K562 (cell line): Measurements from ENCODE around the gene WNT11. TPM values are rescaled to one million over a fixed set of nuclear protein-coding genes. Genes with fewer than 3 reads are reported as not detected.

Source experiments
- ATAC-seq: fragments of 200-7000 bp; cut with Tn5 transposase; 3 replicates; pipeline ENCODE4 v1.9.1; 2020; ENCODE audit warnings: moderate library complexity
- BruUV-seq: library from RNA; stranded (reverse); fragments of 400-500 nt; replicated peaks from 2 replicates; lab custom pipeline; 2021; lab: Mats Ljungman, UMichigan
- CTCF ChIA-PET: fragments of 300-600 bp; formaldehyde crosslinking; extraction: SDS; loops from one replicate; lab custom pipeline; 2021; ENCODE audit warnings: low intra/inter-chr PET ratio; lab: Yijun Ruan, JAX
- POLR2A ChIA-PET: fragments of 300-600, 350-650 bp; sonication (Branson Sonifier 250); formaldehyde crosslinking; extraction: SDS; loops from one replicate; lab custom pipeline; 2021; ENCODE audit warnings: antibody characterized with exemption, inconsistent platforms; lab: Yijun Ruan, JAX
- DNase-seq, 4 experiments: peaks; one replicate each; pipeline versions ENCODE4 v3.0.0 to v3.0.0-alpha.2; 2011 to 2018; ENCODE audit warnings: low spot score in 3 of 4, mixed read lengths in 3 of 4; ENCODE audit errors: extremely low read depth in 1 of 4
- FAIRE-seq: peaks from 2 replicates; lab custom pipeline; 2011; peaks lifted over from hg19 to GRCh38; lab: Jason Lieb, UNC
- H2AFZ ChIP-seq: 2 replicates; pipeline ENCODE4 v1.6.0; 2011; ENCODE audit warnings: low read depth, low read length, control low read depth, inconsistent platforms
- H3K27ac ChIP-seq: fragments of 200-600 bp; 3 replicates; pipeline ENCODE4 v1.8.0; 2011; ENCODE audit warnings: low read depth, mild to moderate bottlenecking, control low read depth, inconsistent platforms, low read length, moderate library complexity, mixed read lengths; ENCODE audit errors: extremely low read depth
- H3K27me3 ChIP-seq, 2 experiments: fragments of 300-600 bp in 1 of 2; 2 replicates in 1 of 2; 3 replicates in 1 of 2; pipeline versions ENCODE4 v1.6.0 to v1.8.0; 2011; ENCODE audit warnings: inconsistent platforms in 2 of 2, low read length in 2 of 2, mild to moderate bottlenecking in 1 of 2, mixed read lengths in 1 of 2, moderate library complexity in 1 of 2; ENCODE audit not compliant: control insufficient read depth in 2 of 2, insufficient read depth in 2 of 2
- H3K36me3 ChIP-seq: fragments of 300-600 bp; 3 replicates; pipeline ENCODE4 v1.8.0; 2011; ENCODE audit warnings: mild to moderate bottlenecking, low read length, inconsistent platforms; ENCODE audit not compliant: control insufficient read depth, insufficient read depth
- H3K4me1 ChIP-seq, 2 experiments: fragments of 200-600 bp in 1 of 2; replicated peaks in 1 of 2; 2 replicates in 1 of 2; 3 replicates in 1 of 2; pipeline versions ENCODE4 v1.5.1 to v1.8.0; 2011; ENCODE audit warnings: inconsistent platforms in 2 of 2, low read length in 2 of 2, mild to moderate bottlenecking in 1 of 2, mixed read lengths in 1 of 2, moderate library complexity in 1 of 2; ENCODE audit not compliant: control insufficient read depth in 2 of 2, insufficient read depth in 2 of 2
- H3K4me2 ChIP-seq: 2 replicates; pipeline ENCODE4 v1.6.1; 2011; ENCODE audit warnings: low read length, control low read depth, inconsistent platforms, mixed read lengths; ENCODE audit not compliant: insufficient read depth
- H3K4me3 ChIP-seq: fragments of 200-600 bp; sonication (generic), shearing (Covaris generic); 2 replicates; pipeline ENCODE4 v1.5.1; 2016; ENCODE audit warnings: control low read depth, inconsistent platforms
- H3K79me2 ChIP-seq: fragments of 200-600 bp; 3 replicates; pipeline ENCODE4 v1.8.0; 2011; ENCODE audit warnings: low read length, inconsistent platforms; ENCODE audit not compliant: control insufficient read depth, insufficient read depth
- H3K9ac ChIP-seq, 2 experiments: 2 replicates each; pipeline versions ENCODE4 v1.6.0 to v1.6.1; 2011; ENCODE audit warnings: low read depth in 2 of 2, low read length in 2 of 2, control low read depth in 1 of 2, inconsistent platforms in 1 of 2, mild to moderate bottlenecking in 1 of 2, mixed read lengths in 1 of 2; ENCODE audit not compliant: insufficient read depth in 1 of 2
- H3K9me1 ChIP-seq: one replicate; pipeline ENCODE4 v1.6.0; 2011; ENCODE audit warnings: inconsistent platforms, mild to moderate bottlenecking, low read length, moderate library complexity; ENCODE audit not compliant: control insufficient read depth, insufficient read depth
- H3K9me3 ChIP-seq: replicated peaks from 2 replicates; pipeline ENCODE4 v1.5.1; 2011; ENCODE audit warnings: low read depth, low read length, inconsistent platforms; ENCODE audit not compliant: control insufficient read depth, insufficient read depth
- H4K20me1 ChIP-seq: replicated peaks from 2 replicates; pipeline ENCODE4 v1.6.1; 2011; ENCODE audit warnings: low read length, inconsistent platforms, mixed read lengths; ENCODE audit not compliant: control insufficient read depth, insufficient read depth
- EP400 ChIP-seq: fragments of 450-650 bp; IDR thresholded peaks from 2 replicates; pipeline ENCODE4 v1.6.1; 2017; ENCODE audit warnings: antibody characterized with exemption, mild to moderate bottlenecking, moderate library complexity
- FOXA1 ChIP-seq: fragments of 450-650 bp; IDR thresholded peaks from 2 replicates; pipeline ENCODE4 v1.6.1; 2016; ENCODE audit warnings: mild to moderate bottlenecking, borderline replicate concordance
- GABPA ChIP-seq: fragments of 200-800 bp; sonication (Bioruptor generic); conservative IDR thresholded peaks from 2 replicates; pipeline ENCODE4 v1.6.1; 2016; ENCODE audit warnings: low read depth, missing genetic modification characterization, missing compliant biosample characterization
- JUND ChIP-seq, 2 experiments: IDR thresholded peaks; 2 replicates in 1 of 2; 3 replicates in 1 of 2; pipeline ENCODE4 v1.6.1; 2011; ENCODE audit warnings: borderline replicate concordance in 2 of 2, low read depth in 2 of 2, low read length in 2 of 2, improper control_type of control experiment in 1 of 2, missing biosample characterization in 1 of 2, missing genetic modification characterization in 1 of 2, missing genetic modification reagents in 1 of 2
- MTA3 ChIP-seq: fragments of 450-650 bp; formaldehyde crosslinking; IDR thresholded peaks from 2 replicates; pipeline ENCODE4 v1.6.1; 2017; ENCODE audit warnings: mild to moderate bottlenecking, borderline replicate concordance
- NFIX ChIP-seq: fragments of 250-450 bp; sonication (Bioruptor Pico); IDR thresholded peaks from 2 replicates; pipeline ENCODE4 v1.4.0; 2020; ENCODE audit warnings: low read depth, mild to moderate bottlenecking, moderate library complexity
- NR0B1 ChIP-seq: fragments of 450-650 bp; IDR thresholded peaks from one replicate; pipeline ENCODE4 v1.6.1; 2018; ENCODE audit warnings: mild to moderate bottlenecking, moderate library complexity; ENCODE audit not compliant: partially characterized antibody
- THRB ChIP-seq: fragments of 450-650 bp; formaldehyde crosslinking; conservative IDR thresholded peaks from 2 replicates; pipeline ENCODE4 v1.4.0; 2022; ENCODE audit warnings: mild to moderate bottlenecking, missing genetic modification characterization
- ZNF133 ChIP-seq: fragments of 250-450 bp; sonication (Bioruptor Pico); IDR thresholded peaks from 2 replicates; pipeline ENCODE4 v1.4.0; 2020; ENCODE audit warnings: mild to moderate bottlenecking
- ZNF165 ChIP-seq: fragments of 250-450 bp; sonication (Bioruptor Pico); IDR thresholded peaks from 2 replicates; pipeline ENCODE4 v1.4.0; 2020; ENCODE audit warnings: borderline replicate concordance
- ZNF253 ChIP-seq: fragments of 250-450 bp; sonication (Bioruptor Pico); conservative IDR thresholded peaks from 2 replicates; pipeline ENCODE4 v1.6.1; 2021; ENCODE audit warnings: mild to moderate bottlenecking
- ZNF354B ChIP-seq: fragments of 250-450 bp; sonication (Bioruptor Pico); IDR thresholded peaks from 2 replicates; pipeline ENCODE4 v1.4.0; 2020
- WGBS: fragments of 100-300 bp; shearing (Covaris generic); methylation state at CpG from one replicate; pipeline ENCODE4 v1.1.6; 2016; ENCODE audit warnings: low coverage, mixed read lengths; ENCODE audit not compliant: insufficient coverage; ENCODE audit errors: missing lambda C conversion rate; 5-methylcytosine and 5-hydroxymethylcytosine counted together
- in situ Hi-C: fragments of 300-500 bp; cut with MboI; formaldehyde crosslinking; loops from 4 replicates; pipeline ENCODE4 v1.15.0; 2018; ENCODE audit warnings: inconsistent platforms, mixed read lengths
- intact Hi-C: fragments of 100-400 bp; cut with micrococcal nuclease; formaldehyde crosslinking; loops from 2 replicates; pipeline ENCODE4 v1.14.2; 2022
- polyA plus RNA-seq, 8 experiments: library from polyadenylated mRNA; depleted of rRNA in 4 of 8; stranded (reverse) in 5 of 8; unstranded in 3 of 8; fragments of >200 nt; fragmentation: Nextera tagmentation in 2 of 8; fragmentation: Illumina TruSeq in 1 of 8; extraction: Ambion mirVana in 2 of 8; extraction: Trizol in 1 of 8; gene quantifications; 2 replicates each; pipeline versions ENCODE4 v1.2.1 to v1.2.3, GENCODE V29; 2011 to 2014; ENCODE audit warnings: inconsistent platforms in 1 of 8, missing spikeins in 1 of 8
- total RNA-seq, 7 experiments: library from RNA; depleted of rRNA in 6 of 7; stranded (reverse); fragments of >200 nt in 6 of 7; fragmentation: Illumina TruSeq in 2 of 7; extraction: Trizol in 2 of 7; gene quantifications; 2 replicates each; pipeline versions ENCODE4 v1.2.1 to v1.2.3, GENCODE V29; 2011 to 2021; ENCODE audit warnings: low replicate concordance in 1 of 7

The WNT11 gene
- total and polyA plus RNA-seq, 9 of the 15 experiments (the other 6 are each of a cell fraction or from before 2014, with no cell fraction given): 0.03 to 0.20 (median 0.09) TPM; not detected in 4

- no peak for DNase-seq
- peaks cover 0 to 32% of the 10 kb centered on the region in 2 experiments; a peak in 2 of 5 replicates for H3K4me1 ChIP-seq
- POLR2A ChIA-PET: interaction anchor here (1.0 to 1.3 kb wide), 2 partner anchors 14 to 19 kb away, joined by 3 to 4 read pairs; no protein-coding TSS in a partner anchor
- no peaks in the 10 kb centered on the region for H3K9me3 ChIP-seq
- intact Hi-C loops (no loop called here), in situ Hi-C loops (no loop called here)
- no peak for FAIRE-seq
- 37% methylated on average over 6 of the region's 6 CpGs for WGBS
- no peaks in the 10 kb centered on the region for H3K9me1 ChIP-seq
- H3K27ac ChIP-seq: no peak overlapping the region
- H2AFZ ChIP-seq: no peak overlapping the region
- no peak for TF ChIP-seq THRB (CRISPR knock-in tag)
- 0 out of 4 replicates have a peak overlapping the region, but pooled peaks of 1 of the 2 experiments have one; percentile 33 for H3K9ac ChIP-seq
- H3K4me3 ChIP-seq: no peak overlapping the region
- no peak overlapping the region for H3K4me2 ChIP-seq
- no peak for ATAC-seq
- CTCF ChIA-PET: no interaction called here
- no TSS peak for BruUV-seq
- H3K36me3 ChIP-seq: no peaks in the 10 kb centered on the region
- peaks cover 11% of the 10 kb centered on the region; the same call in 1 of the 2 replicates for H4K20me1 ChIP-seq
- H3K79me2 ChIP-seq: no peaks in the 10 kb centered on the region
- H3K27me3 ChIP-seq: peaks cover 6 to 19% of the 10 kb centered on the region in 2 experiments; a peak in 4 of 5 replicates
These were observed 29.0 kb downstream of the WNT11 start for GRCh38 chr11:76177250-76177686.

- H3K79me2 ChIP-seq: no peaks in the 10 kb centered on the region
- DNase-seq (peak in 2 of 4 experiments; percentile 51 to 57), FAIRE-seq (no peak), ATAC-seq (peak; percentile 12; the same call in 1 of the 3 replicates)
- CTCF ChIA-PET: no interaction called here
- no peaks in the 10 kb centered on the region for H3K9me1 ChIP-seq
- no peak overlapping the region for H3K27ac ChIP-seq
- H2AFZ ChIP-seq: no peak overlapping the region
- peaks cover 11% of the 10 kb centered on the region; the same call in 1 of the 2 replicates for H4K20me1 ChIP-seq
- POLR2A ChIA-PET: interaction anchor here (0.5 kb wide), 1 partner anchor 19 kb away, joined by 4 read pairs; no protein-coding TSS in a partner anchor
- no peak overlapping the region for H3K4me3 ChIP-seq
- peak overlapping the region in 1 of 2 experiments; percentile 76; a peak in 2 of 4 replicates for H3K9ac ChIP-seq
- no peaks in the 10 kb centered on the region for H3K36me3 ChIP-seq
- peaks cover 0 to 27% of the 10 kb centered on the region in 2 experiments; a peak in 2 of 5 replicates for H3K4me1 ChIP-seq
- 29% methylated on average over 4 of the region's 9 CpGs for WGBS
- no TSS peak for BruUV-seq
- H3K9me3 ChIP-seq: no peaks in the 10 kb centered on the region
- peaks cover 10 to 28% of the 10 kb centered on the region in 2 experiments; a peak in 4 of 5 replicates for H3K27me3 ChIP-seq
- intact Hi-C loops: no loop called here
- in situ Hi-C loops: no loop called here
- no peak overlapping the region for H3K4me2 ChIP-seq
- TF ChIP-seq NR0B1 (no peak), EP400 (no peak), MTA3 (no peak), FOXA1 (no peak), ZNF165 (no peak), ZNF253 (CRISPR knock-in tag) (no peak), JUND (IDR thresholded peaks at IDR 0.05; ENCODE audit: borderline replicate concordance, low read depth, low read length) (no peak), JUND (tag; IDR thresholded peaks at IDR 0.05; ENCODE audit: borderline replicate concordance, low read depth, low read length) (no peak), ZNF354B (no peak), GABPA (tag) (no peak), ZNF133 (no peak), NFIX (CRISPR knock-in tag) (no peak)
These were observed 29.8 kb downstream of the WNT11 start for GRCh38 chr11:76176463-76176862.
